Left colon (tissue), 2 donors: ENCODE measurements around the gene A3GALT2. TPM values are rescaled to one million over a fixed set of nuclear protein-coding genes. Genes with fewer than 3 reads are reported as not detected.
"Not testable (repeated sequence)": the region's sequence is repeated elsewhere in the genome, so short reads cannot be mapped to it uniquely, and the experiment has no call there.

Experiments
- ATAC-seq: fragments of 200-7000 bp; cut with Tn5 transposase; one replicate; pipeline ENCODE4 v1.9.1; 2020; ENCODE audit warnings: mild to moderate bottlenecking, moderate library complexity
- DNase-seq, 2 donors: peaks; one replicate each; pipeline ENCODE4 v3.0.0-alpha.2; 2020
- intact Hi-C, 2 donors: fragments of 100-400 bp; cut with DNase I in 1 of 2; cut with micrococcal nuclease in 1 of 2; formaldehyde crosslinking; loops; one replicate each; pipeline versions ENCODE4 v1.11.2 to v1.14.0; 2022; cut with DNase I, micrococcal nuclease
- total RNA-seq, 2 donors: library from RNA; stranded (reverse); fragmentation: NEBNext Ultra II Directional; extraction: Animal tissue kit (Norgen Biotek cat#: 25700); gene quantifications; one replicate each; pipeline ENCODE4 v1.2.1, GENCODE V29; 2021
- donor health status: DM: no; HTN: no; CAD: no.
- donor health status: DM: yes; HTN: yes; CAD: no.

The A3GALT2 gene
- total RNA-seq, 2 donors from 2014 or later, result not detected

DNA sequence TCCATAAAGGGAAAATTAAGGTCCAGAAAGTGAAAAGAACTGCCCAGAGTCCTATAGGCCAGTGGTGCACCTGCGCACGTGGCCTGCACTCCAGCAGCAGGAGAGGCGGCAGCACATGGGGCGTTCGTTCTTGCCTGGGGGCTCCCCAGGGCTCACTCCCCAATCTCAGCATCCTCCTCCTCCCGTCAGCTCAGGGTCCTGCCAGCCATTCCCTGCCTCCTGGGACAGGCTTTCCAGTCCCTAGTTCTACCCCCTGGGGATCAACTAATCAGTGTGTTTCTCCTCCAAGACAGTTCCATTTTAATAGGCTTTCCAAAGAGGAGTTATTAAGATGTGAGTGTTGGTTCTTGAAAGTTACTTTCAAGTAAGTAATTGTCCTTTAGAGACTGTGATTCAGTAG is 1.2 kb upstream of the A3GALT2 start:
- intact Hi-C loops, result no loop called here
- ATAC-seq, result no peak
- no peak for DNase-seq

- ATAC-seq (peak; percentile 20), DNase-seq (no peak)
- intact Hi-C loops, result no loop called here
Measured at GRCh38 chr1:33321178-33321577, 280 bp upstream of the A3GALT2 start.

DNA sequence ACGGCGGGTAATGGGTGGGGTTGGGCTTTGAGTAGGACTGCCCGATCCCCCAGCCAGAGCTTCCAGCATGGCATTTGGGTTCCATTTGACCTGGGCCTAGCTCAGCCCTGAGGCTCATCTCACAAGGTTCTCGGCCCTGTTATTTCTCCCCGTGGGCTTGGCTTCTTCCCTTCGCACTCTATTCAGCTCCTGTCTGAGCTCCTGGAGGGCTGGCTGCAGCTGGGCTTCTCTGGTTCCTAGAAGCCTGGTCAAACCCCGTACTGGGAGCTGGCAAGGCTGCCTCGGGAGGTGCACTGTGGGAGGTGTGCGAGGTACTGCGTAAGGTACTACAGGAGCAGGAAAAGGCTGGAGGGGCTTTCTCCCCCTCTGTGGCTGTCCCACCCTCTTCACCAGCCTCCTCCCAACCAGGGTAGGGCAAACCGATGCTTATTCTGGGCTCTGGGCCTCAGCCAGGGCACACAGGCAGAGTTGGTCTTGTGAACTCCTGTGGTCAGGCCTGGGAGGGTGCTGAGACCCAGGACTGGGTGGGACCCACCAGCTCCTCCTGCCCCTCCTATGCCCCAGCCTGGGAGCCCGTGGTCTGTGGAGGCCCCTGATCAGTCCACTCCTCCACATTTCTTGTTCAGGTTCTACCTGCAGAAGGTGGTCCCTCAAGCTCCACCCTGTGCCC is 814 bp downstream of the A3GALT2 start:
- DNase-seq (no peak), ATAC-seq (peak; percentile 9)
- intact Hi-C loops, result no loop called here

DNA sequence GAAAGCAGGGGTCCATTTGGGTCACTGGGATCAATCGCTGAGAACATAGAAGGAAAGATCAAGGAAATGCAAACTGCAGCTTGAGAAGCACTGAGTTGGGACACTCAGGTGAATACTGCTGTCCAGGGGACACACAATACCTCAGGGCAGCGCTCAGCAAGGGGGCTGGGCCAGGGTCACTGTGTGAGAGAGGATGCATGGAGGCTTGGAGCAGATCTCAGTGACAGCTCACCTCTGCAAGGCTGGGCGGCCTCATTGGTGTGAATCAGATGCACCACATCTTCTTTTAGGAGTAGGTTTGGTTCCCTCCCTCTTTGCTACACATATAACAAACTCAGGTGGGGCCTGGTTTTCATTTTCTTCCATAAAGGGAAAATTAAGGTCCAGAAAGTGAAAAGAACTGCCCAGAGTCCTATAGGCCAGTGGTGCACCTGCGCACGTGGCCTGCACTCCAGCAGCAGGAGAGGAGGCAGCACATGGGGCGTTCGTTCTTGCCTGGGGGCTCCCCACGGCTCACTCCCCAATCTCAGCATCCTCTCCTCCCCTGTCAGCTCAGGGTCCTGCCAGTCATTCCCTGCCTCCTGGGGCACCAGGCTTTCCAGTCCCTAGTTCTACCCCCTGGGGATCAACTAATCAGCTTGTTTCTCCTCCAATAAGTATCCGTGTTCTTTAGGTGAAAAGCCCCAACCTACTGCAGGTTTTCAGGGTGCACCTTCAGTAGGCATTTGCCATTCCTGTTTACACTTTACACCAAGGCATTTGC is 1.5 kb downstream of the A3GALT2 start:
- ATAC-seq (no peak), DNase-seq (no peak)
- intact Hi-C loops, result no loop called here

DNA sequence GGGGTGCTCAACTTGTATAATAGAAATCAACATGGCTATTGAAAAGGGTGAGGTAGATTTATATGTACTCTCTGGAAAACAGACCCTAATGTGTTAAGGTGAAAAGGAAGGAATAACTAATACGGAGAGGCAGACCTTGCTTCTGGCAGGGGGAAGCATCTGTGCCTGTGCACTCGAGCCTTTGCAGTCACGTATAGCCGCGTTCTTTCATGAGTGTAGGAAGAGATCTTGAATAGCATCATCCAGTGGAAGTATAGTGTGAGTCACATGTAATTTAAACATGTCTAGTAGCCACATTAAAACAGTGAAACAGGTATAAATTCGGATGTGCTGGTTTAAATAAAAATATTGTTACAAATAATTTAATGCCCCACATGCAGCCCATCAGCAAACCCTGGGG is 3.0 kb downstream of the A3GALT2 start:
- no peak for ATAC-seq
- intact Hi-C loops, result no loop called here
- DNase-seq, result no peak

GRCh38 chr1:33317354-33317753 is 3.5 kb downstream of the A3GALT2 start:
- DNase-seq (no peak), ATAC-seq (no peak)
- intact Hi-C loops, result no loop called here

- intact Hi-C loops, result no loop called here
- DNase-seq, result no peak
- no peak for ATAC-seq
Measured at GRCh38 chr1:33316601-33317000, 4.3 kb downstream of the A3GALT2 start.

GRCh38 chr1:33314416-33314815 is 6.5 kb downstream of the A3GALT2 start:
- ATAC-seq (no peak), DNase-seq (no peak)
- intact Hi-C loops, result no loop called here

DNA sequence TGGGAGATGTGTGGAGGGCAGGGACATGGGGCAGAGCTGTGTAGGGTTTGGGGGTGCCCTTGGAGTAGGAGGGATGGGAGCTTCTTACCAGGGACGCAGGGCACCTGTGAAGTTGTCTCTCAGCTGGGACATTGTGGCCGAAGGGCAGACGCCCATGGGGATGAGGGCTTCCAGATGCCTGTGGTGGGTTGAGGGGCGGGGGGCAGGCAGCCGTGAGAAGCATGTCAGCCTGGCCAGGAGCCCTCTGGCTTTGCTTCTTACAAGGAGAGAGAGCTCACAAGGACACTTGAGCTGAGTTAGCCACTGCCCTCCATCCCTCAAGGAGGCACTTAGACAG is 8.5 kb downstream of the A3GALT2 start:
- ATAC-seq, result no peak
- no peak for DNase-seq
- intact Hi-C loops, result no loop called here

- intact Hi-C loops, result no loop called here
- no peak for ATAC-seq
- no peak for DNase-seq
Measured at GRCh38 chr1:33311706-33312412, 9.0 kb downstream of the A3GALT2 start.

DNA sequence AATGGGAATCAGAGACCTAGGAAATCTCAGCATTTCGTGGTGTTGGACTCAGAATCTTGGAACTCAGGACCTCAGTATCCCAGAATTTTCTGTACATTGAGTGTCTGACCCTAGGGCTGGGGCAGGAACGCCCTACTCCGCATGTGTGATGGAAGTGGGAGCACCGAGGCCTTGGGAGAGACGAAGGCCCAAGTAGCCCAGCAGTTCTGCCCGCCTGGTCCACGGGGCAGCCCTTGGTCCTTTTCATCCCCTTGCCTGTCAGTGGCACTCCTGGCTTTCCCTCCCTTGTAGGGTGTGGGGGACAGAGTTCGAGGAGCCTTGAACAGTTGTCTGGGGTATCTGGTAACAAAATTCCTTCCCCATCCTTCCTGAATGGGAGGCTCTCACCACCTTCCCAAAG is 10.2 kb downstream of the A3GALT2 start:
- ATAC-seq (no peak), DNase-seq (no peak)
- intact Hi-C loops, result no loop called here

DNA sequence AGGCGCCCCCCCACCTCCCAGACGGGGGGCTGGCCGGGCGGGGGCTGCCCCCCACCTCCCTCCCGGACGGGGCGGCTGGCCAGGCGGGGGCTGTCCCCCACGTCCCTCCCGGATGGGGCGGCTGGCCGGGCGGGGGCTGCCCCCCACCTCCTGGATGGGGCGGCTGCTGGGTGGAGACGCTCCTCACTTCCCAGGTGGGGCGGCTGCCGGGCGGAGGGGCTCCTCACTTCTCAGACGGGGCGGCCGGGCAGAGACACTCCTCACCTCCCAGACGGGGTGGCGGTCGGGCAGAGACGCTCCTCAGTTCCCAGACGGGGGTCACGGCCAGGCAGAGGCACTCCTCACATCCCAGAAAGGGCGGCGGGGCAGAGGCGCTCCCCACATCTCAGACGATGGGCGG is 11.5 kb downstream of the A3GALT2 start:
- intact Hi-C loops, DNase-seq, ATAC-seq: not testable (repeated sequence)

DNA sequence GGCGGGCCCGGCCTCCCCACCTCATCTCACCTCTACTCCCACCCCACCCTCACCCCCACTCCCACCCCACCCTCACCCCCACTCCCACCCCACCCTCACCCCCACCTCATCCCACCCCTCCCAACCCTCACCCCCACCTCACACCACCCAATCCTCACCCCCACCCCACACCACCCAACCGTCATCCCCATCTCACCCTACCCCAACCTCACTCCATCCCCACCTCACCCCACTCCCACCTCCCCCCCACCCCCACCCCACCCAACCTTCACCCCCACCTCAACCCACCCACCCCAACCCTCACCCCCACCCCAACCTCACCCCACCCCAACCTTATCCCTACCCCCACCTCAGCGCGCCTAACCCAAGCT is 13.4 kb downstream of the A3GALT2 start:
- DNase-seq (no peak), ATAC-seq (no peak)
- intact Hi-C loops, result no loop called here

GRCh38 chr1:33306653-33307493 is 14.0 kb downstream of the A3GALT2 start:
- DNase-seq (no peak), ATAC-seq (peak; percentile 52)
- intact Hi-C loops, result no loop called here

DNA sequence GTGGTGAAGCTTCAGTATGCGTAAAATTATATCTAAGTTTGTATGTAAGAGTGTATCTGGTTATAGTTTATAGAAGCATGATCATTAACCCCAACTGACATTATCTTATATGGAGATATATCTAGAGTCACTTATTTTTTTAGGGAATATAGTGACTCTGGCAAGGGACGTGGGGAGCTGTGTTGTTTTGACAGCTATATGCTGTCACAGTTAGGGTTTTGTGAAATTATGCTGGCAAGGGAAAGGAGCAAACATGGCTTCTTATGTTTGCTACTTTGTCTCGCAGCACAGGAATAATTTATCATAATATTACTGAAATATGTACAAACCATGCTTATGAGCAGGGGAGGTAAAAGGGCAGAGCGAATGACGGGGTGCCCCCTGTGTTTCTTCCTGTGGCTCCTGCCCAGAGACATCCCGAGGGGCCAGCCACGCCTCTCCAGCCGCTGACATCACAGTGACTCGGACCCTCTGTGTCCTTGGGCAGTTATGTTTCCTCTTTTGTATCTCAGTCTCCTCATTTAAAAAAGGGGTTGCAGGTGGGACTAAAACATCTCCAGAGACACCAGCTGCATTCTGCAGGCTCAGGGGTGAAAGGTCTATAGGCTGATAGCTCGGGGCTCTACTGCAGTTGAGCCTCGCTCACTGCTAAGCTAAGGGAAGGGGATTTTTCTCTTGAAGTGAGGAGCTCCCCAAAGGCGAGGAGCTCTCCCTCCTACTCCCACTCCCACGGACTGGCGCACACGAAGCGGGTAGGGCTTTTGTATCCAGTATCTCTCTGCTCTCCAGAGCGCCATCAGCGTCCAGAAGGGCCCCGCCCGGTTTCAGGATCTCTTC is 14.9 kb downstream of the A3GALT2 start:
- intact Hi-C loops, result no loop called here
- ATAC-seq (no peak), DNase-seq (peak in 1 of 2 donors; percentile 8)

GRCh38 chr1:33305016-33305415 is 15.9 kb downstream of the A3GALT2 start:
- intact Hi-C loops, result no loop called here
- no peak for DNase-seq
- no peak for ATAC-seq

- intact Hi-C loops, result no loop called here
- no peak for ATAC-seq
- no peak for DNase-seq
Measured at GRCh38 chr1:33302325-33302724, 18.6 kb downstream of the A3GALT2 start.

GRCh38 chr1:33301273-33301984 is 19.5 kb downstream of the A3GALT2 start:
- intact Hi-C loops, result no loop called here
- DNase-seq, result peak in 1 of 2 donors; percentile 22

More at GRCh38 chr1:33301273-33301984, 19.5 kb downstream of the A3GALT2 start:
- no peak for ATAC-seq
